ENCODE data around the gene VSIR. TPM values are rescaled to one million over a fixed set of nuclear protein-coding genes. Genes with fewer than 3 reads are reported as not detected.

The VSIR gene
- total RNA-seq, 4 donors from 2014 or later = 20.0 to 27.2 (median 21.3) TPM

DNA sequence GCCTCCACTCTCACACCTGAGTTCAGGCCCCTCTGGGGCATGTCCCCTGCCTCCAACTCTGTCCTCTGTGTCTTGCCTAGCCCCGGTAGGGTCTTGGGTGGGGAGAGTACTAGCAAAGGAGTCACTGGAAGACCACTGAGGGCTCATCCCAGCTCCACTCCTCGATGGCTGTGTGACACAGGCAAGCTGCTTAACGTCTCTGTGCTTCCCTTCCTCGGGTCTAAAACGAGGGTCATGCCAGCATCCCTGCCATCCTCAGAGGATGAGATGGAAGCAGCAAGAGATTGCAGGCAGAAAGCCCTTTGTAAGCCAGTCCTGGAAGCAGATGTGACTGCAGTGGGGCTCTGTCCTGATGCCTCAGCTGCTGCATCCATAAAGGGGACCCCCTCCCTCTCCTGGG lies 38.5 kb downstream of the VSIR start:
- Histone ChIP-seq H3K36me3 (no peaks in the 10 kb centered on the region), H3K27me3 (no peaks in the 10 kb centered on the region), H3K4me1 (peaks cover 18 to 31% of the 10 kb centered on the region in 2 donors), H3K9me3 (no peaks in the 10 kb centered on the region), H3K27ac (no peak overlapping the region), H3K4me3 (replicated peaks in 1 of 3) (no peak overlapping the region)
- DNase-seq = no peak
- intact Hi-C loops (cut with DNase I) = no loop called here
- WGBS, 2 donors = 82 to 90% methylated on average over 3 to 5 of the region's 5 CpGs
- TF ChIP-seq POLR2A (IDR thresholded peaks at IDR 0.05) = no peak
- TF ChIP-seq CTCF (IDR thresholded peaks at IDR 0.05) = no peak

- H3K27ac ChIP-seq = no peak overlapping the region
- no peak for TF ChIP-seq CTCF (IDR thresholded peaks at IDR 0.05)
- no peak for TF ChIP-seq POLR2A (IDR thresholded peaks at IDR 0.05)
- no peaks in the 10 kb centered on the region for H3K36me3 ChIP-seq
- 71 to 88% methylated on average over 2 to 10 of the region's 12 CpGs for WGBS, 2 donors
- DNase-seq = no peak
- intact Hi-C loops (cut with DNase I) = no loop called here
- H3K9me3 ChIP-seq = no peaks in the 10 kb centered on the region
- no peak overlapping the region for H3K4me3 ChIP-seq (replicated peaks in 1 of 3)
- H3K4me1 ChIP-seq = peaks cover 36 to 50% of the 10 kb centered on the region in 2 donors
- no peaks in the 10 kb centered on the region for H3K27me3 ChIP-seq
Measured at GRCh38 chr10:71731791-71732190, 41.5 kb downstream of the VSIR start.

GRCh38 chr10:71729161-71729636 lies 44.1 kb downstream of the VSIR start:
- no peaks in the 10 kb centered on the region for H3K27me3 ChIP-seq

GRCh38 chr10:71727738-71728737 lies 45.3 kb downstream of the VSIR start:
- DNase-seq = peak; percentile 94 to 95
- Histone ChIP-seq H3K4me1 (peaks cover 23 to 42% of the 10 kb centered on the region in 2 donors), H3K27ac (peak overlapping the region; percentile 93 to 96 (median 96)), H3K9me3 (no peaks in the 10 kb centered on the region), H3K4me3 (replicated peaks in 1 of 3) (no peak overlapping the region), H3K27me3 (no peaks in the 10 kb centered on the region), H3K36me3 (no peaks in the 10 kb centered on the region)
- TF ChIP-seq CTCF (IDR thresholded peaks at IDR 0.05) (peak in 1 of 6 experiments; percentile 5), POLR2A (IDR thresholded peaks at IDR 0.05) (no peak)
- intact Hi-C loops (cut with DNase I) = no loop called here
- 10 to 11% methylated on average over 8 of the region's 8 CpGs for WGBS, 2 donors

More at GRCh38 chr10:71729161-71729636, 44.1 kb downstream of the VSIR start:
- intact Hi-C loops (cut with DNase I) = no loop called here
- Histone ChIP-seq H3K4me1 (peaks cover 23 to 42% of the 10 kb centered on the region in 2 donors), H3K27ac (peak overlapping the region; percentile 93 to 96 (median 96)), H3K9me3 (no peaks in the 10 kb centered on the region), H3K36me3 (no peaks in the 10 kb centered on the region), H3K4me3 (replicated peaks in 1 of 3) (no peak overlapping the region)
- TF ChIP-seq POLR2A (IDR thresholded peaks at IDR 0.05) (no peak), CTCF (IDR thresholded peaks at IDR 0.05) (no peak)
- DNase-seq = peak; percentile 76 to 84
- WGBS, 2 donors = 49 to 52% methylated on average over 10 of the region's 10 CpGs
